Prostate gland (tissue), 2 donors: ENCODE results near the gene PKNOX1.
"Not testable (repeated sequence)": the region's sequence is repeated elsewhere in the genome, so short reads cannot be mapped to it uniquely, and the experiment has no call there.

Experiments used
- CTCF ChIP-seq, 4 experiments: fragments of 200-600 bp in 2 of 4; fragments of 450-650 bp in 2 of 4; sonication (generic) in 2 of 4; IDR thresholded peaks; 1 replicate in 3 of 4; 2 replicates in 1 of 4; pipeline ENCODE4 v1.5.1; 2016 to 2019; ENCODE audit warnings: antibody characterized with exemption in 4 of 4, mild to moderate bottlenecking in 2 of 4, moderate library complexity in 2 of 4
- POLR2A ChIP-seq: fragments of 450-650 bp; IDR thresholded peaks from one replicate; pipeline ENCODE4 v1.6.1; 2016; ENCODE audit warnings: antibody characterized with exemption, mild to moderate bottlenecking

DNA sequence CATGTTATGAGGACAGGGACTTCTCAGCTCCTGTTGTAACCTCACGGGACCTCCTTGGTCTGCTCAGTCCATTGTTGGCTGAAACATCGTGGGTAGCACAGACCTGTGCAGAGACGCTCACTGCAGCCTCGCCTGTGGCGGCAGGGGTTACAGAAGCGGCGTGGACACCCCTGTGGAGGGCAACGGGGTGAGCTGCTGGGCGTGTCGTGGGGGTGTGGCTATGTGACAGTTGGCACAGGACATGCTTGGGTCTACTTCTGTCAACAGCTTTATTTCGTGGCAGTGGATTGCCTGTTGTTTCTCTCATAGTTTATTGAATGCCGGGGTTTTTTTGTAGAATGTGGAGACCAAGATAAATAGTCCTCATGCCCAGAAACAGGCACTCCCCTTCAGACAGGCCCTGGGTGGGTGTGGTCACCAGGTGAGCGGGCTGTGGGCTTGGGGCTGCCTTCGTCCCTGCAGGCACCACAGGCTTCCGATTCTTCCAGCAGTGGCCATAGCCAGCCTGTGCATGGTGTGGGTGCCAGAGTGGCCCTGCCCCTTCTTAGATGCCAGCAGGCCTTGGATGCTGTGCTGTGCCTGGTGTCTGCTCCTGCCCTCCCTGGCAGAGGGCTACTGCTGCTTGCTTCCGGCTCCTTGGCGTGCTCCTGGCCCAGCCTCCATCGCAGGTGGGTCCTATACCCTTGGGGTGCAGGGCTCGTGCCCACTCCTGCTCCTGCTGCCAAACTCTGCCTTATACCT is 63.7 kb downstream of the PKNOX1 start:
- not testable (repeated sequence) for TF ChIP-seq CTCF (IDR thresholded peaks at IDR 0.05); POLR2A
